GM23248 (cell line): ENCODE results near the gene BCL6.

ENCODE experiments used
- EZH2 ChIP-seq: fragments of 200-600 bp; sonication (generic); IDR thresholded peaks from 2 replicates; pipeline ENCODE4 v1.6.1; 2018; ENCODE audit warnings: antibody characterized with exemption, mild to moderate bottlenecking; ENCODE audit not compliant: insufficient read depth, poor library complexity, severe bottlenecking
- EZH2phosphoT487 ChIP-seq: fragments of 200-600 bp; sonication (generic); IDR thresholded peaks from 2 replicates; pipeline ENCODE4 v1.6.1; 2018; ENCODE audit warnings: antibody characterized with exemption, moderate library complexity, mild to moderate bottlenecking, low read depth; ENCODE audit not compliant: insufficient read depth

DNA sequence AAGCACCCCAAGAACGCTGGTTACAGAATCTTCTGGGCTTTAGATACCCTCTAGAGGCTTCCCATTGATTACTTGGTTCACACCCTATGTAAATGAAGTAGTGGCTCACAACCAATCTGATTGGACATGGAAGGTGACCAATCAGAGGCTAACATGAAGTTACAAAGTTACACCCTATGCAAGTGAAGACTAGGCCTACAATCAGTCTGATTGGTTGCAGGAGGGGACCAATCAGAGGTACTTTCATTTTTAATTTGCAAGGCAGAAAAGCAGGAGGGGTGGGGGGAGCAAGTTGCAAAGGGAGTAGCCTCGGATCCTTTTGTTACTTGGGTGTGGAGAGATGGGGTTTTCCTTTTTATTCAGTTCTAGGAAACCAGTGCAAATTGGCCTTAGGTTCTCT lies 31.8 kb downstream of the BCL6 start:
- no peak for TF ChIP-seq EZH2
- no peak for TF ChIP-seq EZH2phosphoT487
